Adrenal gland (tissue), 5 donors: Measurements from ENCODE around the gene RPUSD4.

Experiments
- POLR2A ChIP-seq, 2 donors: fragments of 450-650 bp; IDR thresholded peaks; one replicate each; pipeline ENCODE4 v1.6.1; 2017; ENCODE audit warnings: antibody characterized with exemption in 2 of 2, mild to moderate bottlenecking in 2 of 2, moderate library complexity in 1 of 2
- TF ChIP-seq, protein P1 (sequence below), 6 experiments: fragments of 450-650 bp in 4 of 6; fragments of 200-600 bp in 2 of 6; sonication (generic) in 1 of 6; IDR thresholded peaks; 1 replicate in 5 of 6; 2 replicates in 1 of 6; pipeline versions ENCODE4 v1.5.1 to v1.8.0; 2016 to 2021; ENCODE audit warnings: antibody characterized with exemption in 6 of 6, mild to moderate bottlenecking in 2 of 6, moderate library complexity in 1 of 6
- donor health status: DM: no; HTN: no; CAD: no.

DNA sequence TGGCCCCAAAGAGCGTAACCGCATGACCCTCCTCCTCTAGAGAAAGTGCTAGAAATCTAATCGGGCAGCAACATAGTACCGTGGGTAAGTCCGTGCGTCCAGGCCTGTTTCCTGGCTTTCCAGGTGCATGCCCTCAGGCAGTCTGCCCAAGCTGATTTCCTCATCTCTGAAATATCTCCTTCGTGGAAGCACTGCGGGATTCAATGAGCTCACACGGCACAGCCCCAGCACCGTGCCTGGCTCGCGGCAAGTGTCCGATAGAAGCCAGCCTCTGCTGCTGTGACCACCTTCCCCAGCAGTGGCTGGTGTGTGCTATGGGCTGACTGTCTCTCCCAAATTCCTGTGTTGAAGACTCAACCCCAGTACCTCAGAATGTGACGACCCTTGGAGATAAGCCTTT, 20.7 kb downstream of the RPUSD4 start:
- no peak for TF ChIP-seq POLR2A (IDR thresholded peaks at IDR 0.05)
- TF ChIP-seq, protein P1, sequence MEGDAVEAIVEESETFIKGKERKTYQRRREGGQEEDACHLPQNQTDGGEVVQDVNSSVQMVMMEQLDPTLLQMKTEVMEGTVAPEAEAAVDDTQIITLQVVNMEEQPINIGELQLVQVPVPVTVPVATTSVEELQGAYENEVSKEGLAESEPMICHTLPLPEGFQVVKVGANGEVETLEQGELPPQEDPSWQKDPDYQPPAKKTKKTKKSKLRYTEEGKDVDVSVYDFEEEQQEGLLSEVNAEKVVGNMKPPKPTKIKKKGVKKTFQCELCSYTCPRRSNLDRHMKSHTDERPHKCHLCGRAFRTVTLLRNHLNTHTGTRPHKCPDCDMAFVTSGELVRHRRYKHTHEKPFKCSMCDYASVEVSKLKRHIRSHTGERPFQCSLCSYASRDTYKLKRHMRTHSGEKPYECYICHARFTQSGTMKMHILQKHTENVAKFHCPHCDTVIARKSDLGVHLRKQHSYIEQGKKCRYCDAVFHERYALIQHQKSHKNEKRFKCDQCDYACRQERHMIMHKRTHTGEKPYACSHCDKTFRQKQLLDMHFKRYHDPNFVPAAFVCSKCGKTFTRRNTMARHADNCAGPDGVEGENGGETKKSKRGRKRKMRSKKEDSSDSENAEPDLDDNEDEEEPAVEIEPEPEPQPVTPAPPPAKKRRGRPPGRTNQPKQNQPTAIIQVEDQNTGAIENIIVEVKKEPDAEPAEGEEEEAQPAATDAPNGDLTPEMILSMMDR (IDR thresholded peaks at IDR 0.05): no peak
